Brain pericyte (primary cell): ENCODE data around the gene WIF1.

Experiments used
- DNase-seq: peaks from one replicate; pipeline ENCODE4 v3.0.0-alpha.2; 2012; ENCODE audit warnings: low read depth, low spot score

Gene WIF1

GRCh38 chr12:65122703-65123102 lies 1.6 kb upstream of the WIF1 start:
- no peak for DNase-seq

- no peak for DNase-seq
These were observed 908 bp upstream of the WIF1 start for GRCh38 chr12:65121956-65122469.

GRCh38 chr12:65119063-65119462 lies 2.0 kb downstream of the WIF1 start:
- no peak for DNase-seq

- DNase-seq = no peak
These were observed 7.5 kb downstream of the WIF1 start for GRCh38 chr12:65113621-65114035.

GRCh38 chr12:65106948-65107347 lies 14.2 kb downstream of the WIF1 start:
- no peak for DNase-seq

- DNase-seq = no peak
These were observed 21.0 kb downstream of the WIF1 start for GRCh38 chr12:65100140-65100539.

- DNase-seq = no peak
These were observed 21.9 kb downstream of the WIF1 start for GRCh38 chr12:65099182-65099581.

- no peak for DNase-seq
These were observed 22.7 kb downstream of the WIF1 start for GRCh38 chr12:65098364-65098763.

GRCh38 chr12:65094722-65095121 lies 26.4 kb downstream of the WIF1 start:
- DNase-seq = no peak

- DNase-seq = no peak
These were observed 27.5 kb downstream of the WIF1 start for GRCh38 chr12:65093606-65094005.

- DNase-seq = no peak
These were observed 30.6 kb downstream of the WIF1 start for GRCh38 chr12:65090461-65090860.

GRCh38 chr12:65086236-65086635 lies 34.9 kb downstream of the WIF1 start:
- no peak for DNase-seq

- DNase-seq = no peak
These were observed 36.5 kb downstream of the WIF1 start for GRCh38 chr12:65084579-65084978.

GRCh38 chr12:65083581-65083980 lies 37.5 kb downstream of the WIF1 start:
- no peak for DNase-seq

GRCh38 chr12:65082406-65082805 lies 38.7 kb downstream of the WIF1 start:
- no peak for DNase-seq

- DNase-seq = no peak
These were observed 39.6 kb downstream of the WIF1 start for GRCh38 chr12:65081496-65081895.

GRCh38 chr12:65074932-65075331 lies 46.2 kb downstream of the WIF1 start:
- no peak for DNase-seq

GRCh38 chr12:65069336-65069735 lies 51.8 kb downstream of the WIF1 start:
- no peak for DNase-seq

GRCh38 chr12:65067383-65067782 lies 53.7 kb downstream of the WIF1 start:
- DNase-seq = no peak

- DNase-seq = no peak
These were observed 65.2 kb downstream of the WIF1 start for GRCh38 chr12:65055859-65056258.

GRCh38 chr12:65051218-65051617 lies 69.9 kb downstream of the WIF1 start:
- DNase-seq = no peak

GRCh38 chr12:65045269-65045668 lies 75.8 kb downstream of the WIF1 start:
- DNase-seq = no peak

GRCh38 chr12:65039301-65039700 lies 81.8 kb downstream of the WIF1 start:
- DNase-seq = no peak

GRCh38 chr12:65025136-65025535 lies 96.0 kb downstream of the WIF1 start:
- no peak for DNase-seq
